ENCODE measurements around the gene ARG1. TPM values are rescaled to one million over a fixed set of nuclear protein-coding genes. Genes with fewer than 3 reads are reported as not detected.

The ARG1 gene
- total and polyA plus RNA-seq, 2 of the 4 experiments (the other 2 are of a cell fraction): not detected

DNA sequence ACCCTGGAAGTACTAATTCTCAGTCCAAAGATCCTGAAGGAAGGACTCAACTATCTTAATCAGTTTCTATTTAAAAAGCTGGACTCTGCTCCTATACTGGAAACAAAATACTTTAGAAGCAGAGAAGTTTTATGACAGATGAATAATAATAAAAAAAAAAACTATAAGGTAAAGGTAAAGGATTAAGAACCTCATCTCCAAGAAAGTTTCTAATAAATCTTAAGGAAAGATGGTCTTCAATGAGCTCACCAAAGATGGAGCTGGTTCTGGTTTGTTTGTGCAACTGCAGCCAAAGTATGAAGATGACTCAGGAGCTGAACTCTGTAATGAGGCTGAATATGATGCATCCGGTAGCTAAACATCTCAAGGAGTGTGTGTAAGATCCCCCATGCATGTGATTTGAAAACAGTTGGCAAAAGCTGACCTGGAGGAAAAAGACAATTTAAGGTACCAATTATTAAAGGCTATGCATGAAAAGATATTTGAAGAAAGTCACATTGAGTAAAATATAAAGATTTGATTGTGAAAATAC lies 29.8 kb downstream of the ARG1 start:
- no peak overlapping the region for H3K4me3 ChIP-seq (ENCODE audit: insufficient read depth, low read depth, low read length)
- CTCF ChIA-PET: interaction anchor here (1.1 to 1.9 kb wide), 3 partner anchors 10 to 25 kb away, joined by 3 to 13 read pairs (median 4); partner anchors contain the start of gene MED23
- BruUV-seq (replicated peaks): no TSS peak
- no peak overlapping the region for H2AK9ac ChIP-seq (replicated peaks; ENCODE audit: low read depth, low read length, poor library complexity)
- peaks cover 2% of the 10 kb centered on the region; the same call in 1 of the 2 replicates for H3K4me1 ChIP-seq (ENCODE audit: control insufficient read depth, insufficient read depth, low read length)
- no peak overlapping the region for H4K5ac ChIP-seq (ENCODE audit: low read depth, low read length)
- H3K4me2 ChIP-seq (ENCODE audit: low read depth, low read length): no peak overlapping the region
- H4K91ac ChIP-seq (ENCODE audit: insufficient read depth, low read depth, low read length): no peak overlapping the region
- TF ChIP-seq SMC3 (IDR thresholded peaks at IDR 0.05; ENCODE audit: low read depth, low read length) (no peak), CHD1 (IDR thresholded peaks at IDR 0.05; ENCODE audit: low read depth, low read length) (no peak), MAFK (IDR thresholded peaks at IDR 0.05; ENCODE audit: low read depth, low read length) (peak; percentile 28; the same call in 1 of the 2 replicates), CEBPB (IDR thresholded peaks at IDR 0.05; ENCODE audit: low read depth, low read length) (peak; percentile 91), NFE2L2 (IDR thresholded peaks at IDR 0.05; ENCODE audit: low read depth, low read length) (peak; percentile 35; the same call in 1 of the 2 replicates), FOS (IDR thresholded peaks at IDR 0.05; ENCODE audit: low read depth, low read length) (peak; percentile 83), BHLHE40 (IDR thresholded peaks at IDR 0.05; ENCODE audit: low read depth, low read length) (peak; percentile 71; the same call in 1 of the 2 replicates)
- TF ChIP-seq, protein P1, sequence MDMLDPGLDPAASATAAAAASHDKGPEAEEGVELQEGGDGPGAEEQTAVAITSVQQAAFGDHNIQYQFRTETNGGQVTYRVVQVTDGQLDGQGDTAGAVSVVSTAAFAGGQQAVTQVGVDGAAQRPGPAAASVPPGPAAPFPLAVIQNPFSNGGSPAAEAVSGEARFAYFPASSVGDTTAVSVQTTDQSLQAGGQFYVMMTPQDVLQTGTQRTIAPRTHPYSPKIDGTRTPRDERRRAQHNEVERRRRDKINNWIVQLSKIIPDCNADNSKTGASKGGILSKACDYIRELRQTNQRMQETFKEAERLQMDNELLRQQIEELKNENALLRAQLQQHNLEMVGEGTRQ (IDR thresholded peaks at IDR 0.05; ENCODE audit: low read depth, low read length): no peak
- H4K8ac ChIP-seq (ENCODE audit: low read depth in 2 of 2, low read length in 2 of 2): no peak overlapping the region; a peak in 1 of 4 replicates
- H2BK20ac ChIP-seq (ENCODE audit: low read depth, low read length): no peak overlapping the region
- POLR2A ChIA-PET (ENCODE audit: unreplicated experiment): no interaction called here
- H2BK15ac ChIP-seq (ENCODE audit: low read depth, low read length): no peak overlapping the region
- no peak overlapping the region for H3K23ac ChIP-seq (ENCODE audit: low read depth, low read length)
- intact Hi-C loops (cut with micrococcal nuclease) (no loop called here), dilution Hi-C loops (cut with HindIII; ENCODE audit: low sequenced_read_pairs, unreplicated experiment) (no loop called here), in situ Hi-C loops (cut with MboI; ENCODE audit: low sequenced_read_pairs) (no loop called here)
- peaks cover 27% of the 10 kb centered on the region for H3K36me3 ChIP-seq (ENCODE audit: control insufficient read depth, insufficient read depth, low read length)
- no CpG with 5 or more reads among the region's 1 CpG for WGBS, 2 experiments (ENCODE audit: extremely low coverage in 2 of 2, insufficient read length in 1 of 2)
- no peak overlapping the region for H2AFZ ChIP-seq (replicated peaks; ENCODE audit: low read length, poor library complexity)
- H2BK5ac ChIP-seq (ENCODE audit: low read depth, low read length, poor library complexity, severe bottlenecking): peak overlapping the region; percentile 76
- no peak overlapping the region for H3K56ac ChIP-seq (ENCODE audit: extremely low read depth, insufficient read depth, low read length)
- peak; percentile 97 for DNase-seq
- H3K9me3 ChIP-seq (ENCODE audit: control insufficient read depth, insufficient read depth, low read length): no peaks in the 10 kb centered on the region
- no peak overlapping the region for H3K9ac ChIP-seq (ENCODE audit: low read depth, low read length)
- H3K4ac ChIP-seq (ENCODE audit: low read depth, low read length): no peak overlapping the region
- no peaks in the 10 kb centered on the region for H4K20me1 ChIP-seq (ENCODE audit: insufficient read depth, low read length)
- peak; percentile 98 for ATAC-seq (ENCODE audit: low read depth)
- H3K27me3 ChIP-seq (ENCODE audit: control insufficient read depth, insufficient read depth, low read length): no peaks in the 10 kb centered on the region
- H3K14ac ChIP-seq (replicated peaks; ENCODE audit: low read depth, low read length): no peak overlapping the region
- H3K27ac ChIP-seq (ENCODE audit: insufficient read depth, low read length): no peak overlapping the region
- peaks cover 4 to 5% of the 10 kb centered on the region in 2 experiments; a peak in 2 of 4 replicates for H3K79me1 ChIP-seq (ENCODE audit: low read depth in 1 of 2, low read length in 2 of 2)
- no peak overlapping the region for H2AK5ac ChIP-seq (ENCODE audit: low read depth, low read length)
- no peak overlapping the region for H2BK120ac ChIP-seq (ENCODE audit: low read depth, low read length)
- H3K18ac ChIP-seq (ENCODE audit: low read depth, low read length): no peak overlapping the region
- no peaks in the 10 kb centered on the region for H3K9me1 ChIP-seq (ENCODE audit: insufficient read depth, low read length)
